ENCODE results near the gene MSH2.
"Not testable (repeated sequence)": the region's sequence is repeated elsewhere in the genome, so short reads cannot be mapped to it uniquely, and the experiment has no call there.

- TF ChIP-seq CTCF, EP300, POLR2A (IDR thresholded peaks at IDR 0.05): not testable (repeated sequence)
These were observed 5.0 kb downstream of the MSH2 start for GRCh38 chr2:47407976-47408375.
